ENCODE results near the gene HEATR9.

Gene HEATR9
- total RNA-seq = 1.0 to 23.3 (median 5.8) reads per million in 3 donors

- no peak within 1 kb of the TSS for H3K27ac ChIP-seq (ENCODE audit: insufficient read depth, low read length, poor library complexity, severe bottlenecking)
- no peak within 1 kb of the TSS for H3K4me3 ChIP-seq (ENCODE audit: insufficient read depth, low read depth, low read length, poor library complexity, severe bottlenecking)
- no peak for DNase-seq
- H3K9me3 ChIP-seq (ENCODE audit: control insufficient read depth, low read length) = no peaks in the 10 kb centered on the region
- H3K4me1 ChIP-seq (ENCODE audit: control insufficient read depth, insufficient read depth, low read length, poor library complexity, severe bottlenecking) = no peaks in the 10 kb centered on the region
- no peaks in the 10 kb centered on the region for H3K36me3 ChIP-seq (ENCODE audit: control insufficient read depth, insufficient read depth, low read length)
- no peaks in the 10 kb centered on the region for H3K27me3 ChIP-seq (replicated peaks; ENCODE audit: control insufficient read depth, insufficient read depth, low read length, poor library complexity, severe bottlenecking)
These were observed at the start of gene HEATR9 for GRCh38 chr17:35868737-35869136. Gene HEATR9 (minus strand): TSS chr17:35868891. CDS start chr17:35868742, 149 bp downstream.

- no peaks in the 10 kb centered on the region for H3K27me3 ChIP-seq (replicated peaks; ENCODE audit: control insufficient read depth, insufficient read depth, low read length, poor library complexity, severe bottlenecking)
- H3K9me3 ChIP-seq (ENCODE audit: control insufficient read depth, low read length) = no peaks in the 10 kb centered on the region
- no peak for DNase-seq
- no peaks in the 10 kb centered on the region for H3K4me1 ChIP-seq (ENCODE audit: control insufficient read depth, insufficient read depth, low read length, poor library complexity, severe bottlenecking)
- no peak overlapping the region for H3K4me3 ChIP-seq (ENCODE audit: insufficient read depth, low read depth, low read length, poor library complexity, severe bottlenecking)
- H3K36me3 ChIP-seq (ENCODE audit: control insufficient read depth, insufficient read depth, low read length) = no peaks in the 10 kb centered on the region
- H3K27ac ChIP-seq (ENCODE audit: insufficient read depth, low read length, poor library complexity, severe bottlenecking) = no peak overlapping the region
These were observed 49.0 kb upstream of the HEATR9 start for GRCh38 chr17:35917519-35918213.

- Histone ChIP-seq H3K9me3 (ENCODE audit: control insufficient read depth, low read length) (no peaks in the 10 kb centered on the region), H3K27me3 (replicated peaks; ENCODE audit: control insufficient read depth, insufficient read depth, low read length, poor library complexity, severe bottlenecking) (no peaks in the 10 kb centered on the region), H3K4me1 (ENCODE audit: control insufficient read depth, insufficient read depth, low read length, poor library complexity, severe bottlenecking) (no peaks in the 10 kb centered on the region), H3K4me3 (ENCODE audit: insufficient read depth, low read depth, low read length, poor library complexity, severe bottlenecking) (no peak overlapping the region), H3K27ac (ENCODE audit: insufficient read depth, low read length, poor library complexity, severe bottlenecking) (no peak overlapping the region), H3K36me3 (ENCODE audit: control insufficient read depth, insufficient read depth, low read length) (no peaks in the 10 kb centered on the region)
- DNase-seq = no peak
These were observed 46.7 kb upstream of the HEATR9 start for GRCh38 chr17:35915153-35915964.

- Histone ChIP-seq H3K36me3 (ENCODE audit: control insufficient read depth, insufficient read depth, low read length) (no peaks in the 10 kb centered on the region), H3K4me3 (ENCODE audit: insufficient read depth, low read depth, low read length, poor library complexity, severe bottlenecking) (no peak overlapping the region), H3K27ac (ENCODE audit: insufficient read depth, low read length, poor library complexity, severe bottlenecking) (no peak overlapping the region), H3K27me3 (replicated peaks; ENCODE audit: control insufficient read depth, insufficient read depth, low read length, poor library complexity, severe bottlenecking) (no peaks in the 10 kb centered on the region), H3K9me3 (ENCODE audit: control insufficient read depth, low read length) (no peaks in the 10 kb centered on the region), H3K4me1 (ENCODE audit: control insufficient read depth, insufficient read depth, low read length, poor library complexity, severe bottlenecking) (no peaks in the 10 kb centered on the region)
- DNase-seq = no peak
These were observed 45.7 kb upstream of the HEATR9 start for GRCh38 chr17:35914354-35914753.

GRCh38 chr17:35913609-35914008 lies 44.9 kb upstream of the HEATR9 start:
- DNase-seq = no peak
- Histone ChIP-seq H3K9me3 (ENCODE audit: control insufficient read depth, low read length) (no peaks in the 10 kb centered on the region), H3K36me3 (ENCODE audit: control insufficient read depth, insufficient read depth, low read length) (no peaks in the 10 kb centered on the region), H3K27me3 (replicated peaks; ENCODE audit: control insufficient read depth, insufficient read depth, low read length, poor library complexity, severe bottlenecking) (no peaks in the 10 kb centered on the region), H3K4me3 (ENCODE audit: insufficient read depth, low read depth, low read length, poor library complexity, severe bottlenecking) (no peak overlapping the region), H3K27ac (ENCODE audit: insufficient read depth, low read length, poor library complexity, severe bottlenecking) (no peak overlapping the region), H3K4me1 (ENCODE audit: control insufficient read depth, insufficient read depth, low read length, poor library complexity, severe bottlenecking) (no peaks in the 10 kb centered on the region)

- no peaks in the 10 kb centered on the region for H3K9me3 ChIP-seq (ENCODE audit: control insufficient read depth, low read length)
- no peaks in the 10 kb centered on the region for H3K27me3 ChIP-seq (replicated peaks; ENCODE audit: control insufficient read depth, insufficient read depth, low read length, poor library complexity, severe bottlenecking)
- no peak overlapping the region for H3K4me3 ChIP-seq (ENCODE audit: insufficient read depth, low read depth, low read length, poor library complexity, severe bottlenecking)
- no peaks in the 10 kb centered on the region for H3K4me1 ChIP-seq (ENCODE audit: control insufficient read depth, insufficient read depth, low read length, poor library complexity, severe bottlenecking)
- no peak for DNase-seq
- H3K36me3 ChIP-seq (ENCODE audit: control insufficient read depth, insufficient read depth, low read length) = no peaks in the 10 kb centered on the region
- no peak overlapping the region for H3K27ac ChIP-seq (ENCODE audit: insufficient read depth, low read length, poor library complexity, severe bottlenecking)
These were observed 44.3 kb upstream of the HEATR9 start for GRCh38 chr17:35912942-35913341.

- Histone ChIP-seq H3K27me3 (replicated peaks; ENCODE audit: control insufficient read depth, insufficient read depth, low read length, poor library complexity, severe bottlenecking) (no peaks in the 10 kb centered on the region), H3K9me3 (ENCODE audit: control insufficient read depth, low read length) (no peaks in the 10 kb centered on the region), H3K4me3 (ENCODE audit: insufficient read depth, low read depth, low read length, poor library complexity, severe bottlenecking) (no peak overlapping the region), H3K36me3 (ENCODE audit: control insufficient read depth, insufficient read depth, low read length) (no peaks in the 10 kb centered on the region), H3K27ac (ENCODE audit: insufficient read depth, low read length, poor library complexity, severe bottlenecking) (no peak overlapping the region), H3K4me1 (ENCODE audit: control insufficient read depth, insufficient read depth, low read length, poor library complexity, severe bottlenecking) (no peaks in the 10 kb centered on the region)
- no peak for DNase-seq
These were observed 43.7 kb upstream of the HEATR9 start for GRCh38 chr17:35912339-35912912.

- H3K9me3 ChIP-seq (ENCODE audit: control insufficient read depth, low read length) = no peaks in the 10 kb centered on the region
- no peak for DNase-seq
- H3K36me3 ChIP-seq (ENCODE audit: control insufficient read depth, insufficient read depth, low read length) = no peaks in the 10 kb centered on the region
- H3K4me3 ChIP-seq (ENCODE audit: insufficient read depth, low read depth, low read length, poor library complexity, severe bottlenecking) = no peak overlapping the region
- no peaks in the 10 kb centered on the region for H3K4me1 ChIP-seq (ENCODE audit: control insufficient read depth, insufficient read depth, low read length, poor library complexity, severe bottlenecking)
- H3K27ac ChIP-seq (ENCODE audit: insufficient read depth, low read length, poor library complexity, severe bottlenecking) = no peak overlapping the region
- no peaks in the 10 kb centered on the region for H3K27me3 ChIP-seq (replicated peaks; ENCODE audit: control insufficient read depth, insufficient read depth, low read length, poor library complexity, severe bottlenecking)
These were observed 40.7 kb upstream of the HEATR9 start for GRCh38 chr17:35909408-35909807.

- H3K27ac ChIP-seq (ENCODE audit: insufficient read depth, low read length, poor library complexity, severe bottlenecking) = no peak overlapping the region
- H3K36me3 ChIP-seq (ENCODE audit: control insufficient read depth, insufficient read depth, low read length) = no peaks in the 10 kb centered on the region
- no peak for DNase-seq
These were observed 39.0 kb upstream of the HEATR9 start for GRCh38 chr17:35907691-35908090.

More at GRCh38 chr17:35907691-35908090, 39.0 kb upstream of the HEATR9 start:
- Histone ChIP-seq H3K4me3 (ENCODE audit: insufficient read depth, low read depth, low read length, poor library complexity, severe bottlenecking) (no peak overlapping the region), H3K9me3 (ENCODE audit: control insufficient read depth, low read length) (no peaks in the 10 kb centered on the region), H3K27me3 (replicated peaks; ENCODE audit: control insufficient read depth, insufficient read depth, low read length, poor library complexity, severe bottlenecking) (no peaks in the 10 kb centered on the region), H3K4me1 (ENCODE audit: control insufficient read depth, insufficient read depth, low read length, poor library complexity, severe bottlenecking) (no peaks in the 10 kb centered on the region)
